WI38 (cell line): ENCODE measurements around the gene ZNF280B.

Source experiments
- H3K4me3 ChIP-seq: 2 replicates; pipeline ENCODE4 v1.5.1; 2011; ENCODE audit warnings: low read depth, mild to moderate bottlenecking, control low read depth, low read length
- TF ChIP-seq, protein P1 (sequence below): IDR thresholded peaks from 2 replicates; pipeline ENCODE4 v1.5.1; 2012; ENCODE audit warnings: low read depth, mild to moderate bottlenecking, control low read depth, low read length

ZNF280B gene

GRCh38 chr22:22508274-22509176 is at the start of gene ZNF280B:
Gene ZNF280B (minus strand): TSS chr22:22508742. CDS start chr22:22489398, 19,344 bp downstream.
- TF ChIP-seq, protein P1, sequence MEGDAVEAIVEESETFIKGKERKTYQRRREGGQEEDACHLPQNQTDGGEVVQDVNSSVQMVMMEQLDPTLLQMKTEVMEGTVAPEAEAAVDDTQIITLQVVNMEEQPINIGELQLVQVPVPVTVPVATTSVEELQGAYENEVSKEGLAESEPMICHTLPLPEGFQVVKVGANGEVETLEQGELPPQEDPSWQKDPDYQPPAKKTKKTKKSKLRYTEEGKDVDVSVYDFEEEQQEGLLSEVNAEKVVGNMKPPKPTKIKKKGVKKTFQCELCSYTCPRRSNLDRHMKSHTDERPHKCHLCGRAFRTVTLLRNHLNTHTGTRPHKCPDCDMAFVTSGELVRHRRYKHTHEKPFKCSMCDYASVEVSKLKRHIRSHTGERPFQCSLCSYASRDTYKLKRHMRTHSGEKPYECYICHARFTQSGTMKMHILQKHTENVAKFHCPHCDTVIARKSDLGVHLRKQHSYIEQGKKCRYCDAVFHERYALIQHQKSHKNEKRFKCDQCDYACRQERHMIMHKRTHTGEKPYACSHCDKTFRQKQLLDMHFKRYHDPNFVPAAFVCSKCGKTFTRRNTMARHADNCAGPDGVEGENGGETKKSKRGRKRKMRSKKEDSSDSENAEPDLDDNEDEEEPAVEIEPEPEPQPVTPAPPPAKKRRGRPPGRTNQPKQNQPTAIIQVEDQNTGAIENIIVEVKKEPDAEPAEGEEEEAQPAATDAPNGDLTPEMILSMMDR, result peak; percentile 36

GRCh38 chr22:22556995-22557925 is 48.7 kb upstream of the ZNF280B start:
- H3K4me3 ChIP-seq, result no peak overlapping the region
- TF ChIP-seq, protein P1, result no peak

More at GRCh38 chr22:22508274-22509176, at the start of gene ZNF280B:
- peak within 1 kb of the TSS; percentile 54 for H3K4me3 ChIP-seq

DNA sequence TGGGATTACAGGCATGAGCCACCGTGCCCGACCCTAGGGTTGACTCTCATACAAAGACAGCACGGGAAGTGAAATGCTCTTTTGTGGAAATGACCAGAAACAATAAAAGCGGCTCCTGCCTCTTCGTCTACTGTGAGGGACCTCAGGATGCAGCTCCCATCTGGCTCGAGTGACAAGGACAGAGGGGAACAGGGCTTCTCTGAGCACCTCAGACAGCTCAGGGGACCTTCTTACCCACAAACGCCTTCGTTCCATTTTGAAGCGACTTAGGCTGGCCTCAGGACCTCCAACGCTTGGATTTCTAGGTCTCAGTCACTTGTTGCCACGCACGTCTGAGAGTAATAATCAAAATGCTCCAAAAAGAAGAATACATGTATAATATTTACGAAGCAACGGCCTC is 48.0 kb upstream of the ZNF280B start:
- TF ChIP-seq, protein P1, result no peak
- no peak overlapping the region for H3K4me3 ChIP-seq

DNA sequence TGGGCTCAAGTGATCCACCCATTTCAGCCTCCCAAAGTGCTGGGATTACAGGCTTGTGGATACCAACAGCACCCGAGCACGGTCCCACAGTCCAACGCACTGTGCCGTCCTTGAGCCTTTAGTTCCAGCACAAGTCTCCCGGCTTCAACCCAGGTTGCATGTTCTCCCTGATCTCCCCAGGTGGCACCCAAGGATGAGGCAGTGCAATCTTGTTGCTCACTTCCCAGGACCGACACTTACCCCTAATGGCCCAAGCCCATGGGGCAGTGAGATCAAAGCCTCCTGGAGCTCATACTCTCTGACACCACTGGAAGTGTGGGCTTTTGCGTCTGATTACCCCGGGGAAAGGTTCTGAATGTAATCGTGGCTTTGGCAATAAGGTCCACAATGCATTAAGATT is 47.1 kb upstream of the ZNF280B start:
- TF ChIP-seq, protein P1, result no peak

GRCh38 chr22:22554587-22555284 is 46.2 kb upstream of the ZNF280B start:
- TF ChIP-seq, protein P1, result no peak
- no peak overlapping the region for H3K4me3 ChIP-seq

More for the DNA sequence above, 47.1 kb upstream of the ZNF280B start:
- H3K4me3 ChIP-seq, result no peak overlapping the region

DNA sequence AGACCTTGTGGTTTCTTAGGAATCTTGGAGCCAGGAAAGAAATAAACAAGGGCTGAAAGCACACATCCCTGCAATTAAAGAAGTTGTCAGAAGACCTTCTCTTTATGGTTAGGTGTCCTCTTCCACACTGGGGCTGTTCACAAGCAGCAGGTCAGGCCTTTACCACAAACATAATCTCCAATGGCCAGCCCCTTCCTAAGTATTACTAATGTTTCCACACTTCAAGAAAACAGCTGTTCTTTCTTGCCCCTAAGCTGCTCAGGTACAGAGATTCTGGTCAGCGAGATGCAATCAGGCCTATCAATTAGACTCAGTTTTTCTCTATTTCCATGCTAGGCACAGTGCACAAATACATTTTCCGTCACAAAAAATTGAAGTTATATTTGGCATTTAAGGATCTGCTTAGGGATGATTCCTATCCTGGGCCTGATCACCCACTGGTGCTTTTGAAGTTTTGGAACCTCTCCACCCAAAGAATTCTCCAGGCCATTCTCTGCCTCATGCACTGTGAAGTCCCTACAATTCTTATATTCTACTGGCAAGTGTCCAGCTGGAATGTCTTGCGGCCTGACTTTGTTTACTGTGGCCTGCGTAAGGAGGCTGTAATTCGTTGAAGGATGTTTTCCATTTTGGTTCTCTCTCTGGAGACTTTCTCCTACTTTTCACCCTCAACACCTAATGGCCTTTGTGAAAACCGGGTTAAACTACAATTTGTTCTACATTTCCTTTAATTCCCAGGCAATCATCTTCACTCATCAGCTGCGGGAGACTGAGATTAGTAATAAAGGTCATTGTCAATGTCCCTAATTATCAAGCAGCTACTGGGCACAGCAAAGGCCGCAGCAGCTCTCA is 45.4 kb upstream of the ZNF280B start:
- H3K4me3 ChIP-seq, result no peak overlapping the region
- TF ChIP-seq, protein P1, result no peak
